GM12878 (cell line): ENCODE results near the gene EPGN.

Experiments used
- EZH2 ChIP-seq: IDR thresholded peaks from 2 replicates; pipeline ENCODE4 v1.6.1; 2012; ENCODE audit warnings: low read depth, mild to moderate bottlenecking, control low read depth, inconsistent platforms, low read length, borderline replicate concordance; ENCODE audit not compliant: control insufficient read depth
- JUND ChIP-seq: IDR thresholded peaks from 2 replicates; pipeline ENCODE4 v1.6.1; 2012; ENCODE audit warnings: low read depth, mild to moderate bottlenecking, low read length, improper control_type of control experiment, moderate library complexity
- MXI1 ChIP-seq: fragments of 150-350 bp; IDR thresholded peaks from 2 replicates; pipeline ENCODE4 v1.6.1; 2011; ENCODE audit warnings: low read depth, mild to moderate bottlenecking, inconsistent platforms, low read length, improper control_type of control experiment
- NR2C2 ChIP-seq: IDR thresholded peaks from 2 replicates; pipeline ENCODE4 v1.6.1; 2011; ENCODE audit warnings: borderline replicate concordance, low read depth; ENCODE audit not compliant: control insufficient read depth, insufficient read length
- POLR2AphosphoS5 ChIP-seq: IDR thresholded peaks from 2 replicates; pipeline ENCODE4 v1.6.1; 2011; ENCODE audit warnings: mild to moderate bottlenecking, low read length, inconsistent platforms
- SIN3A ChIP-seq: IDR thresholded peaks from 2 replicates; pipeline ENCODE4 v1.6.1; 2012; ENCODE audit warnings: low read depth, low read length, improper control_type of control experiment
- ZBTB33 ChIP-seq: fragments of 450-650 bp; IDR thresholded peaks from 2 replicates; pipeline ENCODE4 v1.6.1; 2017; ENCODE audit warnings: mild to moderate bottlenecking
- TF ChIP-seq, protein P1 (sequence below): fragments of 450-650 bp; IDR thresholded peaks from 2 replicates; pipeline ENCODE4 v1.6.1; 2016; ENCODE audit warnings: mild to moderate bottlenecking
- TF ChIP-seq, protein P2 (sequence below), 3 experiments: IDR thresholded peaks in 2 of 3; conservative IDR thresholded peaks in 1 of 3; 2 replicates each; pipeline ENCODE4 v1.5.1; 2011; ENCODE audit warnings: low read depth in 3 of 3, low read length in 3 of 3, mild to moderate bottlenecking in 3 of 3, control low read depth in 2 of 3, moderate library complexity in 2 of 3, inconsistent platforms in 1 of 3, mixed read lengths in 1 of 3; ENCODE audit not compliant: control insufficient read depth in 2 of 3, insufficient read depth in 1 of 3; ENCODE audit errors: extremely low read depth in 1 of 3

- TF ChIP-seq, protein P1, sequence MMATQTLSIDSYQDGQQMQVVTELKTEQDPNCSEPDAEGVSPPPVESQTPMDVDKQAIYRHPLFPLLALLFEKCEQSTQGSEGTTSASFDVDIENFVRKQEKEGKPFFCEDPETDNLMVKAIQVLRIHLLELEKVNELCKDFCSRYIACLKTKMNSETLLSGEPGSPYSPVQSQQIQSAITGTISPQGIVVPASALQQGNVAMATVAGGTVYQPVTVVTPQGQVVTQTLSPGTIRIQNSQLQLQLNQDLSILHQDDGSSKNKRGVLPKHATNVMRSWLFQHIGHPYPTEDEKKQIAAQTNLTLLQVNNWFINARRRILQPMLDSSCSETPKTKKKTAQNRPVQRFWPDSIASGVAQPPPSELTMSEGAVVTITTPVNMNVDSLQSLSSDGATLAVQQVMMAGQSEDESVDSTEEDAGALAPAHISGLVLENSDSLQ: no peak
- no peak for TF ChIP-seq NR2C2
- no peak for TF ChIP-seq EZH2
- no peak for TF ChIP-seq MXI1
- TF ChIP-seq JUND: no peak
- no peak for TF ChIP-seq POLR2AphosphoS5
- no peak for TF ChIP-seq SIN3A
- no peak for TF ChIP-seq ZBTB33
- TF ChIP-seq, protein P2, sequence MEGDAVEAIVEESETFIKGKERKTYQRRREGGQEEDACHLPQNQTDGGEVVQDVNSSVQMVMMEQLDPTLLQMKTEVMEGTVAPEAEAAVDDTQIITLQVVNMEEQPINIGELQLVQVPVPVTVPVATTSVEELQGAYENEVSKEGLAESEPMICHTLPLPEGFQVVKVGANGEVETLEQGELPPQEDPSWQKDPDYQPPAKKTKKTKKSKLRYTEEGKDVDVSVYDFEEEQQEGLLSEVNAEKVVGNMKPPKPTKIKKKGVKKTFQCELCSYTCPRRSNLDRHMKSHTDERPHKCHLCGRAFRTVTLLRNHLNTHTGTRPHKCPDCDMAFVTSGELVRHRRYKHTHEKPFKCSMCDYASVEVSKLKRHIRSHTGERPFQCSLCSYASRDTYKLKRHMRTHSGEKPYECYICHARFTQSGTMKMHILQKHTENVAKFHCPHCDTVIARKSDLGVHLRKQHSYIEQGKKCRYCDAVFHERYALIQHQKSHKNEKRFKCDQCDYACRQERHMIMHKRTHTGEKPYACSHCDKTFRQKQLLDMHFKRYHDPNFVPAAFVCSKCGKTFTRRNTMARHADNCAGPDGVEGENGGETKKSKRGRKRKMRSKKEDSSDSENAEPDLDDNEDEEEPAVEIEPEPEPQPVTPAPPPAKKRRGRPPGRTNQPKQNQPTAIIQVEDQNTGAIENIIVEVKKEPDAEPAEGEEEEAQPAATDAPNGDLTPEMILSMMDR (IDR thresholded peaks at IDR 0.05 in 2 of 3, conservative IDR thresholded peaks at IDR 0.05 in 1 of 3; ENCODE audit: control insufficient read depth in 2 of 3, extremely low read depth in 1 of 3, insufficient read depth in 1 of 3, low read depth in 3 of 3, low read length in 3 of 3): no peak
These were observed 21.1 kb upstream of the EPGN start for GRCh38 chr4:74287164-74287563.
